SKM-1 (cell line): Measurements from ENCODE around the gene C17orf114.
A peak's percentile ranks its signal among the peaks of the same experiment; 100 is the strongest.

Source experiments
- DNase-seq: peaks from one replicate; lab custom pipeline; 2025; ENCODE audit not compliant: unreplicated experiment; lab: John Stamatoyannopoulos, UW

Gene C17orf114

GRCh38 chr17:4788159-4788806 is 13.8 kb downstream of the C17orf114 start:
- no peak for DNase-seq

GRCh38 chr17:4786516-4786915 is 15.6 kb downstream of the C17orf114 start:
- no peak for DNase-seq

DNA sequence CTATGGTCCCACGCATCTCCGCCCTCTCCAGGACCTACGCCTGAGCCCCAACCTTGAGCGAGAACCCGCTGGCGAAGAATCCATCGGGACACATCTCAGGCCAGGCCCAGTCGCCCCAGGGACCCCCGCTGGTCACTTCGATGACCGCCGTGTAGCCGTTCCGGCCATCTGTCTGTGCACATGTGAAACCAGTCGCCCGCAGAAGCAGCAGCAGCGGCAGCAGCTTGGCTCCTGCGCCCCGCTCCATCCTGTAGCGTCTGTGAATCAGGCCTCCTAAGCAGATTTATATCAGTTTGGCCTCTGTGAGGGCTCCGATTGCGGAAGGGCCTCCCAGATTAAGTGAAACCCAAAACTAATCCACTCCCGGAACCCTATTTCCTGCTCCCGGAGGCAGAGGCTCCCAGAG is 16.0 kb downstream of the C17orf114 start, which contains the start of gene VMO1:
TSS of gene VMO1 (minus strand) at position 259 of the 406 bp plus-strand sequence. CDS start at position 247, 12 bp downstream.
- DNase-seq: no peak

DNA sequence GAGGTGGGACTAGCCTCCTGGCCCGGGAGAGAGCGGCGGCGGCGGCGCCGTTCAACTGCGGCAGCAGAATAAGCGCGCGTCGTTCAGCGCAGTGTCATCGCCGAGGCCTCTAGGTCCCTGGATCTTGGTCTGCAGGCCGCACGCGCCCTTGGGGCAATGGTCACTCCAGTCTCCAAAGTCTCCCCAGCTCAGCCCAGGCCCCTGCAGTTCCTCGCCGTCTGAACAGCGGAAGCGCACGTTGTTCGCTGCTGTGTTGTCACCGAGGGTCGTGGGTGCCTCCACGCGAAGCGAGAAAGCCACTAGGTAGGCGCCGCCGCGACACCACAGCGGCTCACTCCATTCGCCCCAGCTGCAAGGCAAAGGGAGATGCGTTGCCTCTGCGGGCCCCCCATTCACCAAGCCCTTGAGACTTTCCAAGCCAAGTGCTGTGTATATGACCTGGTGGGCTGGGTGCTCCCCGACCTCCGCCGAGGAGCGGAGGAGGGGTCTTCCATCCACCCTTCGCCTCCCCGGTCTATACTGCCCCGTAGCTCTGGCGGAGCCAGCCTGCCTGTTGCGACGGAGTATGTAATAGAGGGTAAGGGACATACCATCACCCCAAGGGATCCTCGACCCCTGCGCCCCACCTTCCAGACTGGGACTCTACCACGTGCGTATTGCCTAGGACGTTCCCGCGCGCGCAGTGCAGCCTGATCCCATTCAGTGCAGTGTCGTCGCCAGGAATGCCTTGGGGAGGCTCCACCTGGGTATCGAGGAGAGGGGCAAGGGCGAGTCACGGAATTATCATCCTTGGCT is 16.6 kb downstream of the C17orf114 start:
- DNase-seq: no peak

DNA sequence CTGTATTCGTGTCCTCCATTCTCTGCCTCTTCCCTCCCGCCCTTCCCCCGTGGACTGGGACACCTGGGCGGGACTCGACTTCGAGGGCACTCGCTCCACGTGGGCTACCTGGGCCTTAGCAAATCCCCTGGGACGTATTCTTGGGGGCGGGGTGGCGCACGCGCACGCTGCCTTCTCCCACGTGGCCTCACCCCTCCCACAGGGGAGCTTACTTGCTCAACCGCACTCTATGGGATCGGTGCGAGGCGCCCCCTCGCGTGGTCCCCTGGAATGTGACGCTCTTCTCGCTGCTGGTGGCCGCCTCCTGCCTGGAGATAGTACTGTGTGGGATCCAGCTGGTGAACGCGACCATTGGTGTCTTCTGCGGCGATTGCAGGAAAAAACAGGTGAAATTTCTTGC is 19.5 kb downstream of the C17orf114 start:
- no peak for DNase-seq

- DNase-seq: no peak
These were observed 21.7 kb downstream of the C17orf114 start for GRCh38 chr17:4780325-4780955.

GRCh38 chr17:4777969-4778760 is 24.0 kb downstream of the C17orf114 start:
- DNase-seq: no peak

GRCh38 chr17:4772235-4772613 is 29.9 kb downstream of the C17orf114 start:
- no peak for DNase-seq

- no peak for DNase-seq
These were observed 30.5 kb downstream of the C17orf114 start, which contains the start of gene TM4SF5 for GRCh38 chr17:4771519-4772234. TSS of gene TM4SF5 (plus strand) at chr17:4771886. CDS start at chr17:4771923, 37 bp downstream.

DNA sequence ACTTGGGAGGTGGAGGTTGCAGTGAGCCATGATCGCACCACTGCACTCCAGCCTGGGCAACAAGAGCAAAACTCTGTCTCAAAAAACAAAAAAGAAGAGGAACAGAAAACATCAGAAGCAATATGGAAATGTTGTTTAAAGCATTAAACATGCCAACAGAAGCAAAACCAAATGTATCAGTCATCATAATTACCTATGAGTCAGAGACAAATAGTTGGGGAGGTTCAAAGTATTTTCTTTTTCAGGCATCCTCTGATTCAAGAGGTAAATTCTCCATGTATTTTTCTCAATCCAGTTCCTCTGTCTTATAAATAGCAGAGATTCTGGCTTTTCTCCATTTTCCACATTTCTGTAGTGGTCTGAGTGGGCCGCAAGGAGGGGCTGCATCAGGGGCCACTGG is 32.5 kb downstream of the C17orf114 start:
- no peak for DNase-seq

DNA sequence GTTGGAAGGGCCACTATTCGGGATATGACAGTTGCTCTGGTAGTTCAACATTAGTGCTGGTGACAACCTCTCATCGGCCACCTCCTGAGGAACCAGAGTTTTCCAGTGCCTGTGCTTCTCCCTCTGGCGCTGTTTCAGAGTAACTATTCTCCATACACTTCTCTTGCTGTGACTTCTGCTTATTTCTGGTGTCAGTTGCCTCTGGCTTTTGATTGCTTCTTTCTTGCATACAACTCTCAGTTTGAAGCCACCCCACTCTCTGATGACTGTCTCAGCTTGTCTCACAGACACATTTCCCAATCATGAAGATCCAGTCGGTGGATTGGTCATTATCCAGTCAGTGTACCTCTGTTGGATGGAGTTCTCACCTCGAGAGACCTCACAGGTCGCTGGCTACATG is 33.8 kb downstream of the C17orf114 start:
- DNase-seq: no peak

DNA sequence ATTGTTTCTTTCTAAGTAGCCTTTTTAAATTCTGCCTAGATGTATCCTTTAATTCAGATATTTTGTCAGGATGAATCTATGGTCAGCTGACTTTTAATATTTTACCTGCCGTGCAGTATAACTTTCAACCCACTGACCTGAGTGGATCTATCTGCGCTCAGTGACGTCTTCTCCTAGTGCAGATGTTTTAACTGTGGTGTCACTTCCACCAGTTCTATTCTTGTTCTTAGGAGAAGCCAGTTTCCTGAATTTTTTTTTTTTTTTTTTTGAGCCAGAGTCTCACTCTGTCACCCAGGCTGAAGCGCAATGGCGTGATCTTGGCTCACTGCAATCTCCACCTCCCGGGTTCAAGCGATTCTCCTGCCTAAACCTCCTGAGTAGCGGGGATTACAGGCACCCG is 35.4 kb downstream of the C17orf114 start:
- no peak for DNase-seq

DNA sequence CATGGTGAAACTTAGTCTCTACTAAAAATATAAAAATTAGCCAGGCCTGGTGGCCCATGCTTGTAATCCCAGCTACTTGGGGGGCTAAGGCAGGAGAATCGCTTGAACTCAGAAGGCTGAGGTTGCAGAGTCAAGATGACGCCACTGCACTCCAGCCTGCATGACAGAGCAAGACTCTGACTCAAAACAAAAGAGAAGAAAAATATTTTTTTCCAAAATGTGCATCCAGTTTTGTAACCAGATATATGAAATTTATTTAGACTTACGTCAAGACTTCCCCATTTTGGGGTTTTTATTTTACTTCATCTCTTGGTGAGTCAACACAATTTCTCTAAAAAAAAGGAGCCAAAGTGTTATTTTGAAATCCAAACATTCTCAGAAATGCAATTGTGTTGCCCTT is 35.9 kb downstream of the C17orf114 start:
- DNase-seq: no peak

DNA sequence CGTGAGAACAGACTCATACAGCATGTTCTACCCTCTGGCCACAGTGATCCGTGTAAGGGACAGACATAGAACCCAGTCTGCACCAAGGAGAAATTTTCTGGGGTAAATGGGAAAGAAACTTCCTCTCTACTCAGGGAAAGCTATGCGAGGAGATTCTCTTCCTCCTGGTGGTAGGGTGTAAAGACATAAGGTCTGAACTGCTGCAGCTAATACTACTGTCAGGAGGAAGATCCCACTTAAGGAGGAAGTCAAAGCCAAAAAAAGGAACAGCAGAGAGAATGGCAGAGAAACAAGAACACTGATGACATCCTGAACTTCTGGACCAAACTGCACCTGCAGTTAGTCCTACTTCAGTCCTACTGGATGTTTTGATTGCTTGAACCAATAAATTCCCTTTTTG is 37.5 kb downstream of the C17orf114 start:
- DNase-seq: peak; percentile 39

DNA sequence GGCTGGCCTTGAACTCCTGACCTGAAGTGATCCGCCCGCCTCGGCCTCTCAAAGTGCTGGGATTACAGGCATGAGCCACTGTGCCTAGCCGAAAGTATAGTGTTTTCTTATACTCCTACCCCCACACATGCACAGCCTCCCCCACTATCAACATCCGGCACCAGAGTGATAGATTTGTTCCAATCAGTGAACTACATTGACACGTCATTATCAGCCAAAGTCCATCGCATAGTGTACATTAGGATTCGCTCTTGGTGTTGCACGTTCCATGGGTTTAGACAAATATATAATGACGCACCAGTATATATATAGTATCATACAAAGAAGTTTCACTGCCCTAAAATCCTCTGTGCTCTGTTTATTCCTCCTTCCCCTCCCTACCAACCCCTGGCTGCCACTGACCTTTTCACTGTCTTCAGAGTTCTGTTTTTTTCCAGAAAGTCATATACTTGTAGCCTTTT is 42.3 kb downstream of the C17orf114 start:
- DNase-seq: no peak

DNA sequence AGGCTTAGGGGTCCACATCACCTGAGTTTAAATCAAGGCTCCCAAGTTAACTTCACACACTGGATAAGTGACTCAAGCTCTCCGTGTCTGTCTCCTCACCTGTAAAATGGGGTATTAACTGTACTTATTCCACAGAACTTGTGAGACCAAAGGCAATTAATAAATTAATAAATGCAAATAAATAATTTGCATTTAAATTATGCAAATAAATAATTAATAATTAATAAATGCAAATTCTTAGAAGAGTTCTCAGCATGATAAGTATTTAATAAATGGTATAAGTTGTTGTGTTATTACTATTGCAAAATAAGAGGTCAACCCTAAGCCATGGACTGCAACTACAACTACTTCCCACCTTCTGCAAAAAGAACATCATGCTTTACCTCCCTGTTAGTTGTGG is 48.7 kb downstream of the C17orf114 start:
- no peak for DNase-seq

- no peak for DNase-seq
These were observed 50.2 kb downstream of the C17orf114 start for GRCh38 chr17:4751932-4752331.
